GM21737 (cell line): Measurements from ENCODE around the gene FIBCD1.
"Not testable (repeated sequence)": the region's sequence is repeated elsewhere in the genome, so short reads cannot be mapped to it uniquely, and the experiment has no call there.

ENCODE experiments used
- ATAC-seq: cut with Tn5 transposase; IDR thresholded peaks from one replicate; pipeline ENCODE4 v1.9.1; 2021; ENCODE audit warnings: mild to moderate bottlenecking, moderate library complexity; ENCODE audit not compliant: unreplicated experiment

The FIBCD1 gene

GRCh38 chr9:130955947-130956621 is 17.0 kb upstream of the FIBCD1 start:
- ATAC-seq, result no peak

GRCh38 chr9:130954925-130955324 is 15.9 kb upstream of the FIBCD1 start:
- not testable (repeated sequence) for ATAC-seq

GRCh38 chr9:130954317-130954716 is 15.3 kb upstream of the FIBCD1 start:
- no peak for ATAC-seq

GRCh38 chr9:130952065-130952762 is 13.2 kb upstream of the FIBCD1 start:
- ATAC-seq, result no peak

GRCh38 chr9:130950039-130950311 is 10.9 kb upstream of the FIBCD1 start:
- no peak for ATAC-seq

- ATAC-seq, result no peak
Measured at GRCh38 chr9:130949188-130950038, 10.4 kb upstream of the FIBCD1 start.

- no peak for ATAC-seq
Measured at GRCh38 chr9:130948266-130948665, 9.2 kb upstream of the FIBCD1 start.

GRCh38 chr9:130947618-130948140 is 8.6 kb upstream of the FIBCD1 start:
- ATAC-seq, result no peak

GRCh38 chr9:130946766-130947617 is 7.9 kb upstream of the FIBCD1 start:
- ATAC-seq, result no peak

GRCh38 chr9:130945173-130945572 is 6.1 kb upstream of the FIBCD1 start:
- no peak for ATAC-seq

GRCh38 chr9:130944510-130945058 is 5.5 kb upstream of the FIBCD1 start:
- no peak for ATAC-seq

GRCh38 chr9:130943777-130944176 is 4.7 kb upstream of the FIBCD1 start:
- ATAC-seq, result no peak

GRCh38 chr9:130943221-130943620 is 4.2 kb upstream of the FIBCD1 start:
- ATAC-seq, result no peak

GRCh38 chr9:130942679-130943078 is 3.6 kb upstream of the FIBCD1 start:
- ATAC-seq, result no peak

GRCh38 chr9:130942084-130942483 is 3.0 kb upstream of the FIBCD1 start:
- ATAC-seq, result no peak

GRCh38 chr9:130940693-130941576 is 1.9 kb upstream of the FIBCD1 start:
- peak; percentile 58 for ATAC-seq

GRCh38 chr9:130940027-130940549 is 1.0 kb upstream of the FIBCD1 start:
- ATAC-seq, result no peak

GRCh38 chr9:130939405-130940026 is 469 bp upstream of the FIBCD1 start:
- no peak for ATAC-seq

- no peak for ATAC-seq
Measured at GRCh38 chr9:130938184-130938651, 829 bp downstream of the FIBCD1 start.
